ENCODE data around the gene NR4A3. TPM values are rescaled to one million over a fixed set of nuclear protein-coding genes. Genes with fewer than 3 reads are reported as not detected.

Gene NR4A3
- total and polyA plus RNA-seq, 3 experiments from 2014 or later, result 0.60 to 37.7 (median 37.5) TPM

Other genes starting within 250 kb of the NR4A3 start
- gene STX17, start 84.8 kb downstream of the NR4A3 start, total RNA-seq, result 10 to 100 TPM; 23.4 to 27.9 TPM
- 32.8 TPM for gene STX17, start 84.8 kb downstream of the NR4A3 start, polyA plus RNA-seq